Esophagus squamous epithelium (tissue), 4 donors: ENCODE measurements around the gene MUC20.

Experiments
- CTCF ChIP-seq, 6 experiments: fragments of 450-650 bp in 4 of 6; fragments of 200-600 bp in 2 of 6; sonication (generic) in 2 of 6; IDR thresholded peaks; one replicate each; pipeline ENCODE4 v1.5.1; 2016 to 2019; ENCODE audit warnings: antibody characterized with exemption in 6 of 6, mild to moderate bottlenecking in 4 of 6, moderate library complexity in 4 of 6
- POLR2A ChIP-seq, 4 donors: fragments of 450-650 bp; IDR thresholded peaks; one replicate each; pipeline ENCODE4 v1.6.1; 2017; ENCODE audit warnings: antibody characterized with exemption in 4 of 4, mild to moderate bottlenecking in 4 of 4, moderate library complexity in 3 of 4

DNA sequence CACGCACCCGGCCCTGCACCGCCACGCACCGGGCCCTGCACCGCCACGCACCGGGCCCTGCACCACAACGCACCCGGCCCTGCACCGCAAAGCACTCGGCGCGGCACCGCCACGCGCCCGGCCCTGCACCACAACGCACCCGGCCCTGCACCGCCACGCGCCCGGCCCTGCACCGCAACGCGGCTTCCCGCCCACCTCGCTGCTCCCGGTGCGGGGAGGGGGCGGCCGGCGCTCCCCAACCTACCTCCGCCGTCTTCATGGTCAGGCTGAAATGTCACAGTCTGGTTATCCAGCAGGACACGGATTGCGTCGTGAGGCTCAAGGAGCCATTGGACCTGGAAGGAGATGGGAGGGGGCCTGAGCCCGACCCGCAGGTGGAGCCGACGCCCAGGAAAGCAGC is 41.8 kb downstream of the MUC20 start:
- no peak for TF ChIP-seq CTCF (IDR thresholded peaks at IDR 0.05)
- TF ChIP-seq POLR2A (IDR thresholded peaks at IDR 0.05) = no peak
